GM23338 (cell line): ENCODE measurements around the gene SEMA3E.

Experiments used
- CREB1 ChIP-seq: fragments of 250-450 bp; sonication (Bioruptor Pico); IDR thresholded peaks from 2 replicates; pipeline ENCODE4 v1.5.0; 2020; ENCODE audit warnings: low read depth, mild to moderate bottlenecking, moderate library complexity
- CTCF ChIP-seq, 2 experiments: fragments of 200-600 bp in 1 of 2; sonication (generic) in 1 of 2; conservative IDR thresholded peaks; 2 replicates each; pipeline versions ENCODE4 v1.5.1 to v1.6.1; 2016 to 2017; ENCODE audit warnings: antibody characterized with exemption in 2 of 2, low read depth in 2 of 2, mild to moderate bottlenecking in 2 of 2, moderate library complexity in 1 of 2
- ETS1 ChIP-seq: IDR thresholded peaks from 2 replicates; pipeline ENCODE4 v1.6.1; 2016; ENCODE audit warnings: antibody characterized with exemption
- EZH2 ChIP-seq: fragments of 200-600 bp; sonication (generic); IDR thresholded peaks from one replicate; pipeline ENCODE4 v1.8.0; 2017; ENCODE audit warnings: antibody characterized with exemption, mild to moderate bottlenecking, low read depth; ENCODE audit not compliant: unreplicated experiment
- EZH2phosphoT487 ChIP-seq: fragments of 200-600 bp; sonication (generic); IDR thresholded peaks from one replicate; pipeline ENCODE4 v1.8.1; 2018; ENCODE audit warnings: antibody characterized with exemption; ENCODE audit not compliant: unreplicated experiment
- POLR2AphosphoS5 ChIP-seq: IDR thresholded peaks from 2 replicates; pipeline ENCODE4 v1.6.1; 2016; ENCODE audit warnings: antibody characterized with exemption, low read depth
- REST ChIP-seq: IDR thresholded peaks from one replicate; pipeline ENCODE4 v1.6.1; 2018; ENCODE audit warnings: antibody characterized with exemption; ENCODE audit not compliant: unreplicated experiment

DNA sequence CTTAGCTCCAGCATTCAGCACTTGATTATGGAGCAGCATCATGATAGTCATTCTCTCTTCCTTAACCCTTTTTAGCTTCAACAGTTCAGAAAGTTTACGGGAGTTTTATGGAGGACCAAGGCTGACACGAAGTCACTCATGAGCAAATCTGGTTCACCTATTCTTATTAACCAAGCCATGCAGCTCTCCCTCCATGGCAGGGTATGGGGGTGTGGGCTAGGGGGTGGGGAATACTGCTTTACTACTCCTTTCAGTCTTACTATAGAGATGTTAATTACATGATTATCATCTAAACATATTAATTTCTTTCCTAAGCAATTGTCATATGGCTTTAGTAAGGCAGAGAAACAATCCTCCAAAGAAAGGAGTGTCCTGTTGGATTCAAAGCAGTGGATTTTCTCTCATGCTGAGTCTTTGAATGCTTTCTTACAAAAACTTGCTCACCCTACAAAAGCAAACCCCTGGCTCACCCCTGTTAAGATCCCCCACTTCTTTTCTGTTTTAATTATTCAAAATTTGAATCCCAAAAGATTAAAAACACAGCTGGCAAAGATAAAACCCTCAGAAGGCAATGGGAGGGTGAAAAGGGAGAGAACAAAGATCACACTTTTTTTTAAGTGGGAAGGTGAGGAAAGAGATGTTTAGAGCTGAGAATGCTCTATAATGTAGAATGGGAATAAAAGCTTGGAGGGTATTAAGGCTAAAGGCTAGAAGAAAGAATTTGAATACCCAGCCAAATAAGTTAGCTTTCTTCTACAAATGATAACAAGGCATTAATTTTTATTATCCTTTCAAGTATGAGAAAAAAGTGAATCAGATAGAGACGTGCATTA, 46.4 kb upstream of the SEMA3E start:
- TF ChIP-seq EZH2phosphoT487 = no peak
- no peak for TF ChIP-seq CTCF (conservative IDR thresholded peaks at IDR 0.05; ENCODE audit: low read depth in 2 of 2)
- no peak for TF ChIP-seq POLR2AphosphoS5
- TF ChIP-seq EZH2 = no peak
- TF ChIP-seq CREB1 = no peak
- TF ChIP-seq ETS1 = no peak
- no peak for TF ChIP-seq REST
